Measurements from ENCODE around the gene DIDO1. TPM values are rescaled to one million over a fixed set of nuclear protein-coding genes. Genes with fewer than 3 reads are reported as not detected.
"Not testable (repeated sequence)": the region's sequence is repeated elsewhere in the genome, so short reads cannot be mapped to it uniquely, and the experiment has no call there.

Gene DIDO1
- total RNA-seq, 2 experiments from 2014 or later, result 65.1 to 70.6 TPM

GRCh38 chr20:62874964-62875344 is 51.4 kb downstream of the DIDO1 start:
- H4K20me1 ChIP-seq (ENCODE audit: insufficient read depth, low read length), result no peaks in the 10 kb centered on the region
- H3K4me3 ChIP-seq (ENCODE audit: low read depth, low read length, poor library complexity, severe bottlenecking), result no peak overlapping the region
- intact Hi-C loops (cut with micrococcal nuclease; ENCODE audit: unreplicated experiment), result no loop called here
- CTCF ChIA-PET (ENCODE audit: unreplicated experiment), result interaction anchor here (0.8 kb wide), 1 partner anchor 52 kb away, joined by 3 read pairs; no protein-coding TSS in a partner anchor
- H3K4me2 ChIP-seq (ENCODE audit: low read length), result no peak overlapping the region
- H3K27ac ChIP-seq (ENCODE audit: low read depth, low read length, poor library complexity, severe bottlenecking), result no peak overlapping the region
- POLR2A ChIA-PET, result no interaction called here
- DNase-seq (ENCODE audit: low spot score), result no peak
- H3K9me2 ChIP-seq (ENCODE audit: insufficient read depth, low read length), result no peaks in the 10 kb centered on the region
- H3K9me3 ChIP-seq (ENCODE audit: low read length), result no peaks in the 10 kb centered on the region
- no peaks in the 10 kb centered on the region for H3K4me1 ChIP-seq (ENCODE audit: insufficient read depth, low read length, poor library complexity, severe bottlenecking)
- no peaks in the 10 kb centered on the region for H3K79me2 ChIP-seq (ENCODE audit: insufficient read depth, low read depth, low read length)
- peaks cover 3% of the 10 kb centered on the region for H3K36me3 ChIP-seq (ENCODE audit: insufficient read depth, low read length)
- BruUV-seq (replicated peaks), result no TSS peak
- no peak overlapping the region for H2AFZ ChIP-seq (ENCODE audit: low read length)
- no peak for TF ChIP-seq CTCF (conservative IDR thresholded peaks at IDR 0.05; ENCODE audit: low read length)
- no peak for TF ChIP-seq EZH2phosphoT487 (IDR thresholded peaks at IDR 0.05; ENCODE audit: borderline replicate concordance, low read depth, low read length)

- not testable (repeated sequence) for H3K27ac ChIP-seq (ENCODE audit: low read depth, low read length, poor library complexity, severe bottlenecking)
Measured at GRCh38 chr20:62873681-62874031, 52.6 kb downstream of the DIDO1 start.

GRCh38 chr20:62873280-62873679 is 53.0 kb downstream of the DIDO1 start:
- no peak overlapping the region for H3K4me2 ChIP-seq (ENCODE audit: low read length)
- ChIA-PET CTCF (ENCODE audit: unreplicated experiment) (interaction anchor here (0.6 to 0.8 kb wide), 2 partner anchors 14 to 50 kb away, joined by 3 to 5 read pairs; no protein-coding TSS in a partner anchor), POLR2A (no interaction called here)
- no peak overlapping the region for H2AFZ ChIP-seq (ENCODE audit: low read length)
- H3K27ac ChIP-seq (ENCODE audit: low read depth, low read length, poor library complexity, severe bottlenecking), result no peak overlapping the region
- no peaks in the 10 kb centered on the region for H3K9me3 ChIP-seq (ENCODE audit: low read length)
- DNase-seq (ENCODE audit: low spot score), result no peak
- BruUV-seq (replicated peaks), result no TSS peak
- H3K79me2 ChIP-seq (ENCODE audit: insufficient read depth, low read depth, low read length), result no peaks in the 10 kb centered on the region
- intact Hi-C loops (cut with micrococcal nuclease; ENCODE audit: unreplicated experiment), result no loop called here
- no peaks in the 10 kb centered on the region for H3K4me1 ChIP-seq (ENCODE audit: insufficient read depth, low read length, poor library complexity, severe bottlenecking)
- no peaks in the 10 kb centered on the region for H3K36me3 ChIP-seq (ENCODE audit: insufficient read depth, low read length)
- H4K20me1 ChIP-seq (ENCODE audit: insufficient read depth, low read length), result no peaks in the 10 kb centered on the region
- TF ChIP-seq EZH2phosphoT487 (IDR thresholded peaks at IDR 0.05; ENCODE audit: borderline replicate concordance, low read depth, low read length) (no peak), CTCF (conservative IDR thresholded peaks at IDR 0.05; ENCODE audit: low read length) (no peak)
- H3K9me2 ChIP-seq (ENCODE audit: insufficient read depth, low read length), result no peaks in the 10 kb centered on the region
- no peak overlapping the region for H3K4me3 ChIP-seq (ENCODE audit: low read depth, low read length, poor library complexity, severe bottlenecking)

More at GRCh38 chr20:62873681-62874031, 52.6 kb downstream of the DIDO1 start:
- peak; percentile 66 for TF ChIP-seq CTCF (conservative IDR thresholded peaks at IDR 0.05; ENCODE audit: low read length)
- BruUV-seq (replicated peaks); intact Hi-C loops (cut with micrococcal nuclease; ENCODE audit: unreplicated experiment); H3K4me3 ChIP-seq (ENCODE audit: low read depth, low read length, poor library complexity, severe bottlenecking); H4K20me1 ChIP-seq (ENCODE audit: insufficient read depth, low read length); POLR2A ChIA-PET; H3K4me2 ChIP-seq (ENCODE audit: low read length); H2AFZ ChIP-seq (ENCODE audit: low read length); H3K9me3 ChIP-seq (ENCODE audit: low read length); H3K36me3 ChIP-seq (ENCODE audit: insufficient read depth, low read length); H3K9me2 ChIP-seq (ENCODE audit: insufficient read depth, low read length); H3K4me1 ChIP-seq (ENCODE audit: insufficient read depth, low read length, poor library complexity, severe bottlenecking); H3K79me2 ChIP-seq (ENCODE audit: insufficient read depth, low read depth, low read length): not testable (repeated sequence)
- CTCF ChIA-PET (ENCODE audit: unreplicated experiment), result interaction anchor here (0.6 kb wide), 1 partner anchor 51 kb away, joined by 5 read pairs; no protein-coding TSS in a partner anchor
- DNase-seq (ENCODE audit: low spot score), result peak; percentile 30
